ENCODE measurements around the gene MCC. TPM values are rescaled to one million over a fixed set of nuclear protein-coding genes. Genes with fewer than 3 reads are reported as not detected.

Gene MCC
- total RNA-seq, 6 donors from 2014 or later = 12.1 to 67.1 (median 21.3) TPM

- Histone ChIP-seq H3K4me1 (peaks cover 0 to 8% (median 3%) of the 10 kb centered on the region in 4 donors), H3K27me3 (no peaks in the 10 kb centered on the region), H3K4me3 (no peak overlapping the region), H3K9me3 (no peaks in the 10 kb centered on the region), H3K36me3 (peaks cover 0 to 6% (median 1%) of the 10 kb centered on the region in 4 donors), H3K27ac (no peak overlapping the region)
- 86 to 88% methylated on average over 4 of the region's 4 CpGs for WGBS, 2 donors
- DNase-seq (no peak), ATAC-seq (ENCODE audit: low FRiP score in 2 of 2) (no peak)
- no peak for TF ChIP-seq POLR2AphosphoS5 (IDR thresholded peaks at IDR 0.05)
- TF ChIP-seq POLR2A (IDR thresholded peaks at IDR 0.05) = no peak
- TF ChIP-seq CTCF (IDR thresholded peaks at IDR 0.05) = no peak
- no peak for TF ChIP-seq EP300 (IDR thresholded peaks at IDR 0.05)
Observed at GRCh38 chr5:112986224-112986623, 502.0 kb downstream of the MCC start.

- no peak for TF ChIP-seq POLR2AphosphoS5 (IDR thresholded peaks at IDR 0.05)
- no peak for TF ChIP-seq CTCF (IDR thresholded peaks at IDR 0.05)
- TF ChIP-seq EP300 (IDR thresholded peaks at IDR 0.05) = no peak
- TF ChIP-seq POLR2A (IDR thresholded peaks at IDR 0.05) = no peak
- 93 to 100% methylated on average over 2 of the region's 2 CpGs for WGBS, 2 donors
Observed at GRCh38 chr5:112983363-112983762, 504.9 kb downstream of the MCC start.

GRCh38 chr5:112979723-112980122 is 508.5 kb downstream of the MCC start:
- H3K36me3 ChIP-seq = no peaks in the 10 kb centered on the region
- WGBS, 2 donors = 69 to 86% methylated on average over 3 of the region's 3 CpGs
- ATAC-seq (ENCODE audit: low FRiP score in 2 of 2) = no peak

More at GRCh38 chr5:112983363-112983762, 504.9 kb downstream of the MCC start:
- peaks cover 17 to 24% (median 19%) of the 10 kb centered on the region in 4 donors for H3K4me1 ChIP-seq
- ATAC-seq (ENCODE audit: low FRiP score in 2 of 2) (no peak), DNase-seq (no peak)
- no peak overlapping the region for H3K27ac ChIP-seq
- H3K4me3 ChIP-seq = no peak overlapping the region
- H3K36me3 ChIP-seq = peaks cover 0 to 3% (median 0%) of the 10 kb centered on the region in 4 donors
- H3K27me3 ChIP-seq = no peaks in the 10 kb centered on the region
- no peaks in the 10 kb centered on the region for H3K9me3 ChIP-seq

GRCh38 chr5:112978836-112979235 is 509.4 kb downstream of the MCC start:
- no peak for DNase-seq

More at GRCh38 chr5:112979723-112980122, 508.5 kb downstream of the MCC start:
- TF ChIP-seq POLR2A (IDR thresholded peaks at IDR 0.05) = no peak
- DNase-seq = no peak
- no peak overlapping the region for H3K27ac ChIP-seq
- H3K9me3 ChIP-seq = no peaks in the 10 kb centered on the region
- peaks cover 27 to 30% (median 28%) of the 10 kb centered on the region in 4 donors for H3K4me1 ChIP-seq
- H3K4me3 ChIP-seq = no peak overlapping the region
- H3K27me3 ChIP-seq = no peaks in the 10 kb centered on the region

GRCh38 chr5:112977440-112977861 is 510.8 kb downstream of the MCC start:
- no peak for DNase-seq

More at GRCh38 chr5:112978836-112979235, 509.4 kb downstream of the MCC start:
- TF ChIP-seq EP300 (IDR thresholded peaks at IDR 0.05) (no peak), POLR2AphosphoS5 (IDR thresholded peaks at IDR 0.05) (no peak), CTCF (IDR thresholded peaks at IDR 0.05) (no peak)
- Histone ChIP-seq H3K27ac (no peak overlapping the region), H3K9me3 (no peaks in the 10 kb centered on the region), H3K4me1 (peaks cover 21 to 30% (median 27%) of the 10 kb centered on the region in 4 donors), H3K4me3 (peak overlapping the region in 2 of 4 donors; percentile 72 to 84), H3K27me3 (no peaks in the 10 kb centered on the region), H3K36me3 (no peaks in the 10 kb centered on the region)
- 16 to 31% methylated on average over 2 of the region's 2 CpGs for WGBS, 2 donors
- ATAC-seq (ENCODE audit: low FRiP score in 2 of 2) = no peak

More at GRCh38 chr5:112977440-112977861, 510.8 kb downstream of the MCC start:
- Histone ChIP-seq H3K27me3 (no peaks in the 10 kb centered on the region), H3K36me3 (no peaks in the 10 kb centered on the region), H3K27ac (peak overlapping the region; percentile 89 to 97 (median 94)), H3K9me3 (no peaks in the 10 kb centered on the region), H3K4me3 (peak overlapping the region; percentile 72 to 97 (median 78)), H3K4me1 (peaks cover 20 to 30% (median 27%) of the 10 kb centered on the region in 4 donors)
- peak in 1 of 2 donors; percentile 2 for ATAC-seq (ENCODE audit: low FRiP score in 2 of 2)
- WGBS, 2 donors = 1% methylated on average over 16 of the region's 16 CpGs
- TF ChIP-seq CTCF (IDR thresholded peaks at IDR 0.05) (no peak), EP300 (IDR thresholded peaks at IDR 0.05) (no peak), POLR2AphosphoS5 (IDR thresholded peaks at IDR 0.05) (no peak), POLR2A (IDR thresholded peaks at IDR 0.05) (no peak)

Measured in upper lobe of left lung (tissue), 6 donors.